HG03139 (cell line): ENCODE data around the gene SIGLEC15.
"Not testable (repeated sequence)": the region's sequence is repeated elsewhere in the genome, so short reads cannot be mapped to it uniquely, and the experiment has no call there.

Experiments used
- ATAC-seq: cut with Tn5 transposase; IDR thresholded peaks from one replicate; pipeline ENCODE4 v1.9.1; 2021; ENCODE audit not compliant: unreplicated experiment

The SIGLEC15 gene

GRCh38 chr18:45825258-45826044, at the start of gene SIGLEC15:
Gene SIGLEC15 (plus strand): TSS chr18:45825675. CDS start chr18:45825729, 54 bp downstream.
- ATAC-seq = no peak

GRCh38 chr18:45775743-45776142, 49.7 kb upstream of the SIGLEC15 start:
- ATAC-seq = no peak

GRCh38 chr18:45777393-45777792, 48.1 kb upstream of the SIGLEC15 start:
- ATAC-seq = no peak

- ATAC-seq = no peak
These were observed 44.9 kb upstream of the SIGLEC15 start for GRCh38 chr18:45780568-45780967.

GRCh38 chr18:45782662-45783061, 42.8 kb upstream of the SIGLEC15 start:
- ATAC-seq = no peak

GRCh38 chr18:45783097-45784075, 42.1 kb upstream of the SIGLEC15 start:
- no peak for ATAC-seq

DNA sequence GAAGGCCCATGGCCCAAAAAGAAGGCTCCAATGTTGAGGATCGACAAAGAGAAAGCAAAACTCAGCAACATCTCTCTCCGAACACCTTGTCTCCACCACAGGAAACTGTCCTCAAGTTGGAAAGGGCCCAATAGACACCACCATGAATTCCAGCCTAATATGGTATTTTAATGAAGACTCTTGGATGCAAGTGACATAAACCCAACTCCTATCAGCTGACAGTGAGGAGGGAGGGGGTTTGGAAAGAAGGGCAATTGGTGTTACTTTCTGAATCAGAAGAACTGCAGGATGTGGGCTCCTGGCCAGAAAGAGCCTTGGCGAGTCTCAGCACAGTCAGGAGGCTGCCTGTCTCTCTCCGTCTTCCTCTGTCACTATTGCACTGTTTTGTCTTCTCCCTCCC, 40.3 kb upstream of the SIGLEC15 start:
- no peak for ATAC-seq

GRCh38 chr18:45786941-45787340, 38.5 kb upstream of the SIGLEC15 start:
- ATAC-seq = no peak

DNA sequence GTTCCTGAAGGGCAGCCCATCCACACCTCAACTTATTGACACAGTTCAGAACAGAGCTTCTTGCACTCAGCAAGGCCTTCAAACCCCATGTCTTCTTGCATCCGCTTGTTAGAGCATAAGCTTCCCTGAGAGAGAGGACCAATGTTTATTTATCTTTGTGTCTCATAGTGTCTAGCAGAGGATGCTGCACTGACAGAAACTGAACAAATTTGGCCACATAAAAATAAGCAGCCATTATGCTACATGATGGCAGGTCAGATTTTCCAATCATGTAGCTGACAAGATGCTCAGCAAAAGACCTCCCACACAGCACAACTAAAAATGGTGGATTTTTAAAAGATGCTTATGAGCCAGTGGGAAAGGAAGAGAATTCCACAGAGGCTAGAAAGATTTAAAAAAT, 38.1 kb upstream of the SIGLEC15 start:
- no peak for ATAC-seq

- ATAC-seq = no peak
These were observed 36.6 kb upstream of the SIGLEC15 start for GRCh38 chr18:45788861-45789260.

- no peak for ATAC-seq
These were observed 32.8 kb upstream of the SIGLEC15 start for GRCh38 chr18:45792506-45793263.

- ATAC-seq = no peak
These were observed 32.1 kb upstream of the SIGLEC15 start for GRCh38 chr18:45793264-45793965.

DNA sequence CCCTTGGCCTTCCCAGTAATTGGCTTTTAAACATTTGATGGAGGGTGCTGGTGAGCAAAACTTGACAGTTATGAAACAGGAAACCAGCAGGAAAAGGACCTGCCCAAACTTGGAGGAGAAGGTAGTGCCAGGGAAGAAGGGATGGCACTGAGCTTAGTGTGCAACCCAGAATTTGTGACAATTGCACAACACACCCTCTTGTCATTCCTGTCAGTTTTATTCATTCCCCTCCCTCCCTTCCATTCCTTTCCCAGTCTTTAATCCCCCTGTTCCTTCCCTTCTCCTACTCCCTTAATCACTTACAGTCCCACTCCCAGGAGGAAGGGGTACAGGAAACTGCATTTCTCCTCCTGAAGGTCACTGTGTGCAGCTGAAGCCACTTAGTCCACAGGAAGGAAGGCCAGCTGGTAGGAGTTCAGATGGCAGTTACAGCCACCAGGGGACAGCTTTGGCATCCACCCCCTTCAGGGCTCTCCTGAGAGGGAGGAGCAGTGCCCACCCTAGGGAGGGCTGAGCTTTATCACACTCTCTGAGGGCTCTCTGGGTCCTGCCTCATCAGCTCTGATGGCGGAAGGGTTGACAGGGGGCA, 24.0 kb upstream of the SIGLEC15 start:
- no peak for ATAC-seq

DNA sequence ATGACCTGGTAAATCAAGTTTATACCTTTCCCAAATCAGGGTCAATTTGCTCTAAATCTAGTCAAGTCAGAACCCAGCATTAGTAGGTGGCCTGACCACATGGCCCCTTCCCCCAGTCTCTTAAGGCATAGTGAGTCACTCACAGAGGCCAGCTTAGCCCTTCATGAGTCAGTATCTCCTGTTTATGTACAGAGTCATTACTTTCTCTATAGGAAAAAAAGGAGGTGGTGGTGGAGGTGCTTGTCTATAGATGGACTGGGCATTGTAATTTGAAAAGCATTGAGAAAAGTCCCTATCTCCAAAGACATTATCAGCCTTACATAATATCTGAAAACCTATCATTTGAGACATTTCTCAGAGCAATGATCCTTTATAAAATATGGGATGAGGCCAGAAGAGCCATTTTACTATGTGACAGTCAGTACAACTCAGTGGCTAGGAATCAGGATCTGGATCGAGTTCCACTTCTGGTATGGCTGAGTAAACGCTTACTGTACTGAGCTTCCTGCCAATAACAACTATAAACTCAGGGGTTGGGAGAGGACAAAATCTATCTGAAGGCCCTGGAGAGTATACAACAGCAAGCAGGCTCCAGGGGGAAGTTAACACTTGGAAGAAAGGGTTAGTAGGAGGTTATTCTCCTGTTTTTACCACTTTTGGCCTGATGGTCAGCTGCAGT, 22.5 kb upstream of the SIGLEC15 start:
- ATAC-seq = no peak

- ATAC-seq = no peak
These were observed 19.9 kb upstream of the SIGLEC15 start for GRCh38 chr18:45805551-45805950.

DNA sequence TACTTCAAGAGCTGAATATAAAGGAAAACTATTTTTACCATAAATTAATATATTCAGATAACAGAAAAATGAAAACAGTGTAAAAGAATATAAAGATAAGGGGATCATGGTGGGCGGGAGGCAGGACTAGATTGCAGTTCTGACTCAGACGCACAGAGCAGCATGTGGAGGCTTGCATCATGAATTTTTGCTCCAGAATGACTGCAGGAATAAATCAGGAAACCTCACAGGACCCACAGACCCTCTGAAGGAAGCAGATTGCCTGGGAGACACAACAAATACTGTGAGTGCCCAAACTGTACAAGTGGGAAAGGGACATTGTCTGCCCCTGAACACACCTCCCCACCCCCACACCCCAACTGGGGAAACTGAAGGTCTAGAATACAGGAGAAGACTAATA, 19.2 kb upstream of the SIGLEC15 start:
- ATAC-seq = no peak

DNA sequence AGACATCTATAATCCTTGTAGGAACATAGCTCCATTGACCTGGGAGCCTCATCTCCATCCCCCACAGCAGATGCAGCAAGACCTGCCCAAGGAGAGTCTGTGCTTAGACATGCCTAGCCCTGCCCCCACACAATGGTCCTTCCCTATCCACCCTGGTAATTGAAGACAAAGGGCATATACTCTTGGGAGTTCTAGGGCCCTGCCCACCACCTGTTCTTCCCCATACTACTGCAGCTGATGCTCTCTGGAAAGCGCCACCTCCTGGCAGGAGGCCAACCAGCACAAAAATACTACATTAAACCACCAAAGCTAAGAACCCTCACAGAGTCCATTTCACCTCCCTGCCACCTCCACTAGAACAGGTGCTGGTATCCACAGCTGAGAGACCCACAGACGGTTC, 18.3 kb upstream of the SIGLEC15 start:
- ATAC-seq = not testable (repeated sequence)

- ATAC-seq = not testable (repeated sequence)
These were observed 10.7 kb upstream of the SIGLEC15 start for GRCh38 chr18:45814733-45815132.

- ATAC-seq = no peak
These were observed 7.9 kb upstream of the SIGLEC15 start for GRCh38 chr18:45817543-45817942.

DNA sequence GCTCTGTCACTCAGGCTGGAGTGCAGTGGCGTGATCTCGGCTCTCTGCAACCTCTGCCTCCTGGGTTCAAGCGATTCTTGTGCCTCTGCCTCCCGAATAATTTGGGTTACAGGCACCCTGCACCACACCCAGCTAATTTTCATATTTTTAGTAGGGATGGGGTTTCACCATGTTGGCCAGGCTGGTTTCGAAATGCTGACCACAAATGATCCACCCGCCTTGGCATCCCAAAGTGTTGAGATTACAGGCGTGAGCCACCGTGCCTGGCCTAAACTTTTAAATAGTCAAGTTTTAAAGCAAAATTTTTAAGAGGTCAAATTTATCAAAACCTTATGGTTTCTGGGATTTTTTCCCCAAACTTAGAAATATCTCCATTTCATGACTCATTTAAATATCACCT, 6.7 kb upstream of the SIGLEC15 start:
- ATAC-seq = not testable (repeated sequence)
